Parathyroid adenoma (tissue), 2 donors: ENCODE measurements around the gene SREBF1.
A peak's percentile ranks its signal among the peaks of the same experiment; 100 is the strongest.

Source experiments
- H2AFZ ChIP-seq: fragments of 300-600 bp; sonication (generic); one replicate; pipeline ENCODE4 v1.7.0; 2017; ENCODE audit warnings: antibody characterized with exemption, mild to moderate bottlenecking
- H3K27ac ChIP-seq: fragments of 300-600 bp; sonication (generic); one replicate; pipeline ENCODE4 v1.7.0; 2017
- H3K27me3 ChIP-seq: fragments of 300-600 bp; sonication (generic); one replicate; pipeline ENCODE4 v1.7.0; 2017; ENCODE audit warnings: low read length; ENCODE audit not compliant: control insufficient read depth, insufficient read depth
- H3K36me3 ChIP-seq: fragments of 300-600 bp; sonication (generic); one replicate; pipeline ENCODE4 v1.7.0; 2017; ENCODE audit warnings: low read length; ENCODE audit not compliant: control insufficient read depth, insufficient read depth
- H3K4me1 ChIP-seq: fragments of 300-600 bp; sonication (generic); one replicate; pipeline ENCODE4 v1.7.0; 2017; ENCODE audit warnings: control low read depth
- H3K4me2 ChIP-seq: fragments of 300-600 bp; sonication (generic); one replicate; pipeline ENCODE4 v1.7.0; 2017; ENCODE audit warnings: low read length
- H3K4me3 ChIP-seq: fragments of 300-600 bp; sonication (generic); one replicate; pipeline ENCODE4 v1.7.0; 2017; ENCODE audit warnings: low read depth, low read length
- H3K79me2 ChIP-seq: fragments of 300-600 bp; sonication (generic); one replicate; pipeline ENCODE4 v1.7.0; 2017; ENCODE audit warnings: control low read depth
- H3K9ac ChIP-seq: fragments of 300-600 bp; sonication (generic); one replicate; pipeline ENCODE4 v1.7.0; 2017; ENCODE audit warnings: mild to moderate bottlenecking
- H3K9me3 ChIP-seq: fragments of 300-600 bp; sonication (generic); one replicate; pipeline ENCODE4 v1.7.0; 2017; ENCODE audit warnings: low read length; ENCODE audit not compliant: control insufficient read depth
- TF ChIP-seq, protein P1 (sequence below): fragments of 300-600 bp; sonication (generic); IDR thresholded peaks from one replicate; pipeline ENCODE4 v1.7.0; 2017; ENCODE audit warnings: antibody characterized with exemption, mild to moderate bottlenecking
- donor health status: primary hyperparathyroidism.

SREBF1 gene

DNA sequence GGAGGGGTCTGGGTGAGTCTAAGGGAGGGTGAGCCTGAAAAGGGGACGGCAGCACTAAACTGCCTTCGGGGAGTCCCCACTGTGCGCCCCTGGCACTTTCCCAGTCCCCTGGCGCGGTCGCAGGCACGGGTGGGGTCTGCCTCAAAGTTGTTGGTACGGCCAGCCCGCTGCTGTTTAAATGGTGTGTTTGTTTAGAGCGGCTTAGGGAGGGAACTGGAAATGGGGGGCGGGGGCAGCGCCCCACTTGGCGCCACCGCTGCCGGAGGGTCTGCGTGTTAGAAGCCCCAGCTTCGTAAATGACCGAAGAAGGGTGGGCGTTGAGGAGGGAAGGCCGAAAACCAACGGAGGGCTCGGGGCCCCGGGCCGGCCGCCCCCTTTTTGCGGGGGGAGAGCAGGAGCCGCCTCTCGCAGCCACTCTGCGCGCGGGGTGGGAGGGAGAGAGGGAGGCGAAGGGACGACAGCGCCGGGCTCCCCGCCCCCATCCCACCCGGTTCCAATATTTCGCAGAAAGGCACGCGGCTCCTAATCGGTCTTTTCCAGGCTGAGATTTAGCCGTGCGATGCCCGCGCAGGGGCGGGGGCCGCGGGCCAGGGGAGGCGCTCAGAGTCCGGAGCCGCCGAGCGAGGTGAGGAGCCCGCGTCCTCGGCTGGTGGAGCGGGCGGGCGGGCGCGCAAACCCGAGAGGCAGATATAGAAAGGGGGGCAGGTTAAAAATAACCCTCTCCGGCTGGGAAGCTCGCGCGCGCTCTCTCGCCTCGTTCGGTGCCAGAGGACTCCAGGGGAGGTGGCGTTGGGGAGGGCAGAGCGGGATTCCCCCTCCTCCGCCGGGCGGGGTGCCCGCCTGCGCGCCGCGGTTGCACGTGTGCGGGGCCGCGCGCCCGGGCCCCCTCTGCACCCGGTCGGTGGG, 54.9 kb downstream of the SREBF1 start:
- peak overlapping the region; percentile 86 for H3K27ac ChIP-seq
- peaks cover 30% of the 10 kb centered on the region for H3K4me1 ChIP-seq
- H3K4me2 ChIP-seq, result peak overlapping the region; percentile 94
- no peaks in the 10 kb centered on the region for H3K27me3 ChIP-seq
- TF ChIP-seq, protein P1, sequence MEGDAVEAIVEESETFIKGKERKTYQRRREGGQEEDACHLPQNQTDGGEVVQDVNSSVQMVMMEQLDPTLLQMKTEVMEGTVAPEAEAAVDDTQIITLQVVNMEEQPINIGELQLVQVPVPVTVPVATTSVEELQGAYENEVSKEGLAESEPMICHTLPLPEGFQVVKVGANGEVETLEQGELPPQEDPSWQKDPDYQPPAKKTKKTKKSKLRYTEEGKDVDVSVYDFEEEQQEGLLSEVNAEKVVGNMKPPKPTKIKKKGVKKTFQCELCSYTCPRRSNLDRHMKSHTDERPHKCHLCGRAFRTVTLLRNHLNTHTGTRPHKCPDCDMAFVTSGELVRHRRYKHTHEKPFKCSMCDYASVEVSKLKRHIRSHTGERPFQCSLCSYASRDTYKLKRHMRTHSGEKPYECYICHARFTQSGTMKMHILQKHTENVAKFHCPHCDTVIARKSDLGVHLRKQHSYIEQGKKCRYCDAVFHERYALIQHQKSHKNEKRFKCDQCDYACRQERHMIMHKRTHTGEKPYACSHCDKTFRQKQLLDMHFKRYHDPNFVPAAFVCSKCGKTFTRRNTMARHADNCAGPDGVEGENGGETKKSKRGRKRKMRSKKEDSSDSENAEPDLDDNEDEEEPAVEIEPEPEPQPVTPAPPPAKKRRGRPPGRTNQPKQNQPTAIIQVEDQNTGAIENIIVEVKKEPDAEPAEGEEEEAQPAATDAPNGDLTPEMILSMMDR, result no peak
- peak overlapping the region; percentile 59 for H3K4me3 ChIP-seq
- H3K79me2 ChIP-seq, result peaks cover 32% of the 10 kb centered on the region
- peak overlapping the region; percentile 59 for H2AFZ ChIP-seq
- no peaks in the 10 kb centered on the region for H3K36me3 ChIP-seq
- no peaks in the 10 kb centered on the region for H3K9me3 ChIP-seq
- H3K9ac ChIP-seq, result no peak overlapping the region

DNA sequence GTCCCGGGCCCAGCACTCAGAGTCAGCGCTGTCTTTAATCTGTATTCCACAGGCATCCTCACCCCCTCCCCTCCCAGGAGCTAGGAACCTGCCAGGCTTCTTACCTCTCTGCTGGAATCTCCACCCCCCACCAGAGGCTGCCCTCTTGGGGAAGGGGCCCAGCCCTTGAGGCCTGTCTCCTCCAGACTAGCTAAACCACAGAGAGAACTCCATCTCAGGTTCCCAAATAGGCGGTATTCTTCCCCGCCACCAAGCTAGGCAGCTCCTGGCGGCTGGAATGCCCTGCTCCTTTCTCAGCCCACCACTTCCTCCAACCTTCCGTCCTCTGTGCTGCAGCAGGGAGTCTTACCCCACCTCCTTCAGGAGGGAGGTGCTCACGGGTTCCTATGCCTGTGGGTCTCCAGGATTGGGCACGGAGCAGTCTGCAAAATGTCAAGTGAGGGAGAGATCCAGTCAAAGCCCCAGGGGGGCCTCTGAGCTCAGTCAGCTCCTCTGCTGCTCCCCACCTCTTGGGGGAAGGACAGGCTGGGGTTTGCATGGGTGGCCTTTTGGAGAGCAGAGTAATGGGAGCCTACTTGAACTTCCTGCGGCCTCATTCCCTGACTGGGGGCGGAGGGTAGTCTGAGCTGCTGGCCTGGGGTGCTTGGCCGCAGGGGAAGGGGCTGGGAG, 55.7 kb downstream of the SREBF1 start:
- TF ChIP-seq, protein P1, result no peak
- no peak overlapping the region for H3K4me2 ChIP-seq
- no peaks in the 10 kb centered on the region for H3K27me3 ChIP-seq
- no peaks in the 10 kb centered on the region for H3K9me3 ChIP-seq
- H3K79me2 ChIP-seq, result peaks cover 24% of the 10 kb centered on the region
- no peaks in the 10 kb centered on the region for H3K36me3 ChIP-seq
- H3K4me3 ChIP-seq, result no peak overlapping the region
- H3K4me1 ChIP-seq, result peaks cover 30% of the 10 kb centered on the region
- H3K9ac ChIP-seq, result no peak overlapping the region
- peak overlapping the region; percentile 59 for H3K27ac ChIP-seq
- H2AFZ ChIP-seq, result no peak overlapping the region

DNA sequence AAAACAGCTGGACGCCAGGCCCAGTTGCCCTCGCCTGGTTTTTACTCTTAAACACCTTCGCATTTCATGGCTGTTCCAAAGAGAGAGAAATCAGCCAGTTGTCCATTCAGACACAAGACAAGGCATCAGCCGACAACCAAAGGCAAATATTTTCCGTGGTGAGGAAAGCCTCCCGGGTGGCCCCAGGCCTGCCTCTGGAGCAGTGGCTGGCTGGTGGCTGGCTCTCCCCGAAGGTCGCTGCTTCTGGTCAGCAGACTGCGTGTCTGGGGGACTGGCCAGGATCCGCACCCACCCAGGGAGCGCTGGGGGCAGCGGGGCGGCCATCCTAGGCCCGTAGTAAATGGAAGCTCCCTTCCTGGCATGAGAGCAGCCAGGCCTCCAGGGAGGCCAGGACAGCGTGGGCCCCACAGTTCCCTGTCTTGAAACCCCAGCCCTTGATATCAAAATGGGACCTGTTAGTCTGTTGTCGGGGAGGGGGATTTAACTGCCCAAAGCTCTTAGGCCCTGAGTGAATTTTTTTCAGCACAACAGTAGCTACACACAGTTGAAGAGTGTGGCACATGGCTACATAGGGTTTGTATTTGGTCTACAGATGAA, 57.7 kb downstream of the SREBF1 start:
- no peak overlapping the region for H3K4me3 ChIP-seq
- TF ChIP-seq, protein P1, result no peak

DNA sequence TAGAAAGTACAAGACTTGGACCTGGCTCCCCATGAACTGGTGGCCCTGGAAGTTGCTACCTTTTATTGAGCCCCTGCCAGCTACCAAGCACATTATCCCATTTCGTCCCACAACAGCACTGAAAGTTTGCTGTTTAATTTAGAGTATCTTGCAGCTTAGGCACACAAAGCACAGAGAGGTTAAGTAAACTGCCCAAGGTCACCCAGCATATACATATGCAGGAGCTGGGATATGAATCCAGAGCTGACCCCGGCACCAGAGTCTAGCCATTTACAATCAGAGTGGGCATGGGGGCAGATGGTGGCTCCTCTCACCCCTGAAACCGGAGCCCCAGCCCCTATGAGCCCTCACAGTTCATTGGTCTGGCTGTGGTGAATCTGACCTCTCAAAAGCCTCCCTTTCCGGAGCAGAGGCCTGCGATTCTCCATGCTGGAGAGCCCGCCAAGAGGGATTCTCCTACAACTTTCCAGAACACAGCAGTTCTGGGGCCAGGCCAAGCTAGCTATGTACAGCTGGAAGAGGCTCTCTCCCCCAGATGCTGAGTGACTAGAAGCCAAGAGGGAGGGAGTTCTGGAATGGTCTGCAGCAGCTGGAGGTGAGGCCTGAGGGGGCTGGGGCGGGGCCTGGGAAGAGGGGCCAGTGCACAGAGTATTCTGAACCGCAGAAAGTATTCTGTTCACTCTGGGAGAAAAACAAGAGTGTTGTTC, 58.3 kb downstream of the SREBF1 start:
- TF ChIP-seq, protein P1, result no peak
- Histone ChIP-seq H3K27ac (no peak overlapping the region), H3K4me2 (no peak overlapping the region), H3K4me1 (peaks cover 8% of the 10 kb centered on the region), H3K79me2 (peaks cover 13% of the 10 kb centered on the region), H2AFZ (no peak overlapping the region), H3K36me3 (no peaks in the 10 kb centered on the region), H3K9ac (no peak overlapping the region), H3K27me3 (no peaks in the 10 kb centered on the region), H3K9me3 (no peaks in the 10 kb centered on the region), H3K4me3 (no peak overlapping the region)

More for the DNA sequence above, 57.7 kb downstream of the SREBF1 start:
- Histone ChIP-seq H3K9ac (no peak overlapping the region), H2AFZ (no peak overlapping the region), H3K79me2 (peaks cover 14% of the 10 kb centered on the region), H3K4me2 (no peak overlapping the region), H3K27ac (no peak overlapping the region), H3K4me1 (peaks cover 10% of the 10 kb centered on the region), H3K36me3 (no peaks in the 10 kb centered on the region), H3K9me3 (no peaks in the 10 kb centered on the region), H3K27me3 (no peaks in the 10 kb centered on the region)
